HS-27A (cell line): Measurements from ENCODE around the gene GDA.

Experiments used
- DNase-seq: peaks from one replicate; pipeline ENCODE4 v3.0.0-alpha.2; 2012; ENCODE audit warnings: low read depth, missing footprints

Gene GDA

GRCh38 chr9:72150661-72151060 lies 1.4 kb downstream of the GDA start:
- DNase-seq, result no peak

- DNase-seq, result no peak
Measured at GRCh38 chr9:72151104-72151503, 1.9 kb downstream of the GDA start.

GRCh38 chr9:72154468-72155285 lies 5.4 kb downstream of the GDA start:
- DNase-seq, result no peak

- no peak for DNase-seq
Measured at GRCh38 chr9:72155301-72155700, 6.1 kb downstream of the GDA start.

GRCh38 chr9:72156586-72156985 lies 7.3 kb downstream of the GDA start:
- DNase-seq, result no peak

- no peak for DNase-seq
Measured at GRCh38 chr9:72158680-72159079, 9.4 kb downstream of the GDA start.

- no peak for DNase-seq
Measured at GRCh38 chr9:72160446-72161123, 11.3 kb downstream of the GDA start.

GRCh38 chr9:72165326-72165725 lies 16.1 kb downstream of the GDA start:
- DNase-seq, result no peak

- no peak for DNase-seq
Measured at GRCh38 chr9:72165821-72166547, 16.7 kb downstream of the GDA start.

GRCh38 chr9:72168075-72168474 lies 18.8 kb downstream of the GDA start:
- no peak for DNase-seq

GRCh38 chr9:72169178-72169577 lies 19.9 kb downstream of the GDA start:
- no peak for DNase-seq

- DNase-seq, result no peak
Measured at GRCh38 chr9:72173080-72173479, 23.8 kb downstream of the GDA start.

GRCh38 chr9:72185561-72185960 lies 36.3 kb downstream of the GDA start:
- no peak for DNase-seq

GRCh38 chr9:72187121-72187695 lies 38.0 kb downstream of the GDA start:
- no peak for DNase-seq

GRCh38 chr9:72188232-72188631 lies 39.0 kb downstream of the GDA start:
- no peak for DNase-seq

- DNase-seq, result no peak
Measured at GRCh38 chr9:72193478-72193881, 44.2 kb downstream of the GDA start.

- DNase-seq, result no peak
Measured at GRCh38 chr9:72199238-72199637, 50.0 kb downstream of the GDA start.

GRCh38 chr9:72200452-72200851 lies 51.2 kb downstream of the GDA start:
- DNase-seq, result no peak

- DNase-seq, result no peak
Measured at GRCh38 chr9:72202009-72202408, 52.8 kb downstream of the GDA start.

- no peak for DNase-seq
Measured at GRCh38 chr9:72203205-72203803, 54.1 kb downstream of the GDA start.

GRCh38 chr9:72204062-72204461 lies 54.8 kb downstream of the GDA start:
- no peak for DNase-seq

- DNase-seq, result no peak
Measured at GRCh38 chr9:72205513-72205912, 56.3 kb downstream of the GDA start.
